CD1c-positive myeloid dendritic cell (primary cell): ENCODE results near the gene TRPV4.
A peak's percentile ranks its signal among the peaks of the same experiment; 100 is the strongest.

Experiments used
- DNase-seq: peaks from one replicate; pipeline ENCODE4 v3.0.0-alpha.2; 2016; ENCODE audit errors: extremely low spot score

The TRPV4 gene

DNA sequence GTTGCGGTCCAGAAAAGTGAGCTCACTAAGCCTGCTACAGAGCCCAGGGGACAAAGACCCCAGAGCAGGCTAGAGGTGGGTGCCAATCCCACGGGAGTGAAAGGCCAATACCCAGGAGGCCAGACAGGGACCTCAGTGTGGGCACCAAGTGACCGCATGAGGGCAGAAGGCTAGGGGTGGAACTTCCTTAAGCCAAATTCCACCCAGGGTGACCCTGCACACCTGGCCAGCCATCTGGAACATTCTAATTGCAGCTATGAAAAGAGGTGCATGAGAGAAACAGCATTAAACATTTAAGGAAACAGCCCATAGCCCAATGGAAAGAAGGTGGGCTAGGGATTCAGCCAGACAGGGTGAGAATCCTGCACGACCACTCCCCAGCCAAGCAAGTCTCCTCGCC is 27.8 kb upstream of the TRPV4 start:
- no peak for DNase-seq

DNA sequence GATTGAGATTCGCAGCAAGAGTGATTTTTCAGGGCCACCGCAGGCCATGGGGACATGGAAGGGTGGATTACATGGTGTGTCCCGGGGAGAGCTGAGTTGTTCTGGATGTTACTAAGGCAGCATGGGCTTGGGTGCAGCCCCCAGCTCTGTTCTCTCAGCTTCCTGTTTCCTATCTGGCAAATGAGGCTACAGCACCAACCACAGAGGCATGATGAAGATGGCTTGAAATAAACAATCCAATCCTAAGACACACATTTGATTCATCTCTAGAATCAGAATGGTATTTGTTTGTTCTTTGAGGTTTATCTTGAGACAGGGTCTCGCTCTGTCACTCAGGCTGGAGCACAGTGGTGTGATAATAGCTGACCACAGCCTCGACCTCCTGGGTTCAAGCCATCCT is 25.6 kb upstream of the TRPV4 start:
- no peak for DNase-seq

DNA sequence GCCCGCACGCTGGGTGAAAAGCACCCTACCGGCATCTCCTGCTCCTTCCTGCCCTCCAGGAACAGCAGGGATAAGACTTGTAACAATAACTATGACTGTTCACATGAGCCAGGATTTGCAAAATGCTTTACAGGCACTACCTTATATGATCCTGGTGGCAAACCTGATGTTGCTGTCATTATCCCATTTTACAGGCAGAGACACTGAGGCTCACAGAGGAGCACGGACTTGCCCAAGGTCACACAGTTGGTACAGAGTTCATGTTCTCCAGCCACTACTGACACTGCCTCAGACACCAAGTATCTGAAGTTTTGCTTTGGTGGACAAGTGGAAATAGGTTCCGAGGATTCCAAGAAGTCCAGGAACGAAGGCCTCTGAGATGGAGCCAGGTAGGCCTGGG is 24.5 kb upstream of the TRPV4 start:
- DNase-seq, result no peak

DNA sequence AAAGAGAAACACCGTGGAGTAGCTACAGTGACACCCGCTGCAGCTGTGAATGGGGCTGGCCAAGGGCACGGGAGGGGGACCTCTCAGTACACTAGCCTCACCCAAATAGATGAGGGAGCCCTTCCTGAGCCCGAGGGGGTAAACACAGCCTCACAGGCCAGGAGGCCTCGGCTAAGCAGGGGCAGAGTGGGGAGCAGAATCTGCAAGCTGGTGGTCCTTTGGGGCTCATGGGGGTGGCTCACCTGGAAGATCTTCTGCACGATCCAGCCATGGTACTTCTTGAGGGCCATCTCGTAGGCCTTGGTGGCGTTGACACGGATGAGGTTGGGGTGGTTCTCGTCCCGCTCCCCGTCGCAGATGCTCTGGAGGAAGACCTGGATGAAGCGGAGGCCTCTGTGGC is 22.2 kb upstream of the TRPV4 start:
- DNase-seq, result no peak

DNA sequence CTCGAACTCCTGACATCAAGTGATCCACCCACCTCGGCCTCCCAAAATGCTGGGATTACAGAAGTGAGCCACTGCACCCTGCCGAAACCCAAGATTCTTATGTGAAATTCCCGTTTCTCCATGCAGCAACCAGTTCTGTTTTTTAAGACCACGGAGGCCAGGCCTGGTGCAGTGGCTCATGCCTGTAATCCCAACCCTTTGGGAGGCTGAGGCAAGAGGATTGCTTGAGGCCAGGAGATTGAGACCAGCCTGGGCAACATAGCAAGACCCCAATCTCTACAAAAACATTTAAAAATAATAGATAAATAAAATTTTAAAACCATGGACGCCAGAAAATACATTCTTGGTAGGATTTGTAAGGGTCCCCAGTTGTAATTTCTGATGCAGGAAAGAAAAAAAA is 17.3 kb upstream of the TRPV4 start:
- DNase-seq, result peak; percentile 47

DNA sequence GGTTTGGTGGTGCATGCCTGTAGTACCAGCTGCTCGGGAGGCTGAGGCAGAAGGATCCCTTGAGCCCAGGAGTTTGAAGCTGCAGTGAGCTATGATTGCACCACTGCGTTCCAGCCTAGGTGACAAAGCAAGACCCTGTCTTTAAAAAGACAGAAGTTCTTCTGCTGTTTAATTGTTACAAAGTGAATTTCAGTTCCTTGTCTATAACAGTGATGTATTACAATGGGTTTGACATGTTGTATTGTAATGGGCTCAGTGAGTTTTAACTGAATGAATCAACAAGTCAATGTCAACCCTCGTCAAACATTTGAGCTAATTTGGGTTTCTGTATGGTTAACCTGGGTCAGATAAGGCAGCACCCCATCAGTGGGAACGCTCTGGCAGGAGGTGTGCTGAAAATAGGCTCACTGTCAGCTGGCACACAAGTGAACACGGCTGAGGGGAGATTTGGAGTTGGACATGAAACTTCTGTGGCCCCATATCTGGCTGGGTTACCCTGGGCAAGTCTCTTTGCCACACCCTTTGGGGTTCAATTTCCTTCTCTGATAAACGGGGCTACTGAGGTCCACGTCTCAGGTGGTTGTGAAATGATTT is 14.0 kb upstream of the TRPV4 start:
- peak; percentile 74 for DNase-seq

DNA sequence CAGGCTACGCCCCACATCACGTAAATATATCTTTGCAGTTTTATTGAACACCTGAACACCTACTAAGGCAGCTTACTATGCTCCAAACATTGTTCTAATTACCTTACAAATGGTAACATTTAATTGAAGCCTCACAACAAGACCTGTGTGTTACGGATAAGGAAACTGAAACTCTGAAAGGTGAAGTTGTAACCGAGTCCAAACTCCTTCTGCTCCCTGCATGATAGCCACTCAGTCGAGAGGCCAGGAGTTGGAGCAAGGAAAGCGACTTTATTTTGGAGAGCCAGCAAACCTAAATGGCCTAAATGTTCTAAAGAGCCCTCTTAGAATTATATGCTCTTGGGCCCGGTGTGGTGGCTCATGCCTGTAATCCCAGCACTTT is 12.6 kb upstream of the TRPV4 start:
- DNase-seq, result no peak

DNA sequence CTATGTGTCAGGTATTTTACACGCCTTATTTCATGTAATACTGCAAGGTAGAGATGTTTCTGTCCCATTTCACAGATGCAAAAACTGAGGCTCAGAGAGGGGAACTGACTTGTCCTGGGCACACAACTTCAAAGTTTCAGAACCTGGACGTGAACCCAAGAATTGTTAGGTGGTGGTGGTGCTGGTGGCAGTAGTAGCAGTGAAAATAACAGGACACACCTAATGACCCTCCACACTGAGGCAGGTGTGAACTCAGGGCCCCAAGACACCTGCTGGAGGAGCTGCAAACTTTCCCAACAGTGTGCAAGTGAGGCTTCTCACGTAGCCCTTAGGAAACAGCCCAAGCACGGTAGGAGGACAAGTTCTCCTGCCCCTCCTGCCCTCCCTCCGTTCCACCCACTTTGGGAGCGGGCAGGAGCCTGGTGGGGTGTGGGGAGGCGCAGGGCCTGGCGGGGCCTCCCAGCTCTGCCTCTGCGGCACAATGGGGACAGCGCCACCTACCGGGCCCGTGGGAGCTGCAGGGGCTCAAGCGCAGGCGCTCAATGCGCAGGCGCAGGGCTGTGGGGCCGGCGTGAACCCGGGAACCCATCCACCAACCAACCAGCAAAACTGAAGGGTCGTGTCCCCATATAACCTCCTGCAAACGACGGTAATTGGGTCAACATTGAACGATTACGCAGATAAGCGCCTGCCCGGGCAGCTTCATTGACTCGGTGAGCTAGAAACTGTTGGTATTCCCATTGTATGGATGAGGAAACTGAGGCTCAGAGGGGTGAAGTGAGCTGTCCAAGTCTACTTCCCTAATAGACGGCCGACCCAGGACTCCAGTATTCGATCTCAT is 12.0 kb upstream of the TRPV4 start:
- peak; percentile 92 for DNase-seq

DNA sequence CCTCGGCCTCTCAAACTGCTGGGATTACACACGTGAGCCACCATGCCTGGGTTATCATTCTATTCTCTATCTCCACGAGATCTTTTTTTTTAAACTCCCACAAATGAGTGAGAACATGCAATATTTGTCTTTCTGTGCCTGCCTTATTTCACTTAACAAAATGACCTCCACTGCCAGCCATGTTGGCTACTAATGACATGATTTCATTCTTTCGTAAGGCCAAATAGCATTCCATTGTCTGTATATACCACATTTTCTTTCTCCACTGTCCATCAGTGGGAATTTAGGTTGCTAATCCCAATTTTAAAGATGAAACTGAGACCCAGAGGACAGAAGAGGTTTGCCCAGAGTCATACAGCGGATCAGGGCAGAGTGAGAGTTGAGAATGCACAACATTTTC is 10.9 kb upstream of the TRPV4 start:
- DNase-seq, result no peak

DNA sequence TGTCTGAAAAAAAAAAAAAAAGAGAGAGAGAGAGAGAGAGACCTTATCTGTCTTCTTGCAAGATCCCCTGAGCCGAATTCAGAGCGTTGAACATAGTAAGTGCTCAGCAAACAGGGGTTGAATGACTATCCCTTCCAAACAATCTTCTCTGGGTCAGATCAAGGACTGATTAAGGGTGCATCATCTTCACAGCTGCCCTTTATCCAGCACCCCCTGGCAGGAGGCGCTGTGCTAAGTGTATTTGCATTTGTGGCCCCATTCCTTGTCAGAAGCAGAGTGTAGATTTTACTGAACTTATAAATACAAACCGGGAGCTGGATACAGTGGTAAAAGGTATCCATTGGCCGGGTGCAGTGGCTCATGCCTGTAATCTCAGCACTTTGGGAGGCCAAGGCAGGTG is 8.8 kb upstream of the TRPV4 start:
- DNase-seq, result no peak

DNA sequence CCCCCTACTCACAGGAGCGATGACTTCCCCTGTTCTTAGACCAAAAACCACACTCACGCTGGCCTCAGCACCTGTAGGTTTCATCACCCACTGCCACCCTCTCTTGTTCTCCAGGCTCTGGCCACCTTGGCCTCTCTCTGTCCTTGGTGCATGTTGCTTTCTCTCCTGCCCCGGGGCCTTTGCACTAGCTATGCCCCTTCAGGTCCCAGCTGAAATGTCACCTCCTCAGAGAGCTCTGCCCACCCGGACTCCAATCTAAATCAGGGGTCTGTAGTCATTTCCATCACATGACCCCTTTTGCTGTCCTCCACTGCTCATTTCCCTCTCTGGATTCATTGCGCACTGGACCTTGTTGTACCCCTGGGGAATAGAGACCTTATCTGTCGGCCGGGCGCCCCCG is 8.2 kb upstream of the TRPV4 start:
- no peak for DNase-seq

DNA sequence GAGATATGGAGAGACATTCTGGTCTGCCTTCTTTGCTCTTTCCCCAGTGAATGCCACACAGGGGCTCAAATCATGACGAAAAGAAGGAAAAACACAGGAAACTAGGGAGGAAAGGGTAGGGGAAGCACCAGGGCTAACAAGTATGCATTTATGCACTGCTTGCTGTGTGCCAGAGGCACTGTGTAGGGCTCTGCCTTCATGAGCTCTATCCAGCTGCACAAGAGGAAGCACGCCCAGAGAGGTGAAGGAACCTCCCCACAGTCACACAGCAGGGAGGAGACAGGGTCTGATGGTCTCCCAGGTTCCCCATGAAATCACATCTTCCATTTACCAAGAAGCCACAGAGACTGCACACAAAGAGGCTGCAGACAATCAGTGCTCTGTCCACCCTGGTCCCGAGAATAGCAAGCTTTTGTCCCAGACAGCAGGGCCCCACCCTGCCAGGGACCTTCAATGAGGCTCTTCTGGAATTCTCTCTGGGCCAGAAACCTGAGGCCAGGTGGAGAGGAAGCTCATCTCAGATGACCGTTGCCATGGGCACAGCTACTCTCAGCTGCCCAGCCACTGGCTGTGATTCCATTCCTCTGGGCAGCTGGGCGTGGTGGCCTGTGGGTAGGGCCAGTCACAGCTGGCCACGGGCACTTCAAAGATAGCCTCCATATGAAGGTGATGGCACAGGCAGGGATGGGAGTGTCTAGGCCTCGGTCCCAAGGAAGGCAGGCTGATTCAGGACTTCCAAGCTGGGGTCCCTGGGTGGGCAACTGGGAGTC is 7.3 kb upstream of the TRPV4 start:
- no peak for DNase-seq

DNA sequence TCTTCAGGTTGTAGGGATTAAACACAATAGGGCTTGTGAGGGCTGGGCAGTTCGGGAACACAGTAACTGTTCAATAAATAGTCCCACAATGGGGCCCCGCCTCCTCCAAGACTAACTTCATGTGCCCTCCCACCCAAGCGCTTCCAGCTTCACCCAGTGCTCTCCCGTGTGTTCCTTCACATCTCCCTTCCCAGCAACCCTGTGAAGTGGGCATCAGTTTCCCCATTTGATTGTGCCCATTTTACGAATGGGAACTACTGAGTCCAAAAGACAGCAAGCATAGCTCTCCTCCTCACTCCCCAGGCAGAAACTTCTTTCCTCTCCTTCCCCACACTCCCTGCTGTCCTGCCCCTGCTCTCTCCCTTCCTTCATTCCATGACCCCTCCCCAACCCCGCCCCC is 6.2 kb upstream of the TRPV4 start:
- no peak for DNase-seq

DNA sequence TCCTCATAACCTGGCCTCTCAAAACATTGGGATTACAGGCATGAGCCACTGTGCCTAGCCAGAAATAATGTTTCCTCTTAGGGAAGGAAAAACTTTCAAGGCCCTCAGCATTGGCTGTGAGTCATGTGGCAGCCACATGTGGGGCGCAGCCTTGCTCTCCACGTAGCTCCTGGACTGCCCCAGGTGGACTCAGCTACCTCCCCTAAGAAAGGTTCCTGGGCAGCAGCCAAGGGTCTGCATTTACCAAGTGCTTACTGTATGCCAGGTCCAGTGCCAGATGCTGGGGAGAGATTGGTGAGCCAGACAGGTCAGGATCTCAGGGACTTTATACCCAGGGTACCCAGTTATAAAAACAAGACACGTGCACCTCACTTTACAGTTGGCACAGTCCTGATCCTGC is 3.7 kb upstream of the TRPV4 start:
- no peak for DNase-seq

DNA sequence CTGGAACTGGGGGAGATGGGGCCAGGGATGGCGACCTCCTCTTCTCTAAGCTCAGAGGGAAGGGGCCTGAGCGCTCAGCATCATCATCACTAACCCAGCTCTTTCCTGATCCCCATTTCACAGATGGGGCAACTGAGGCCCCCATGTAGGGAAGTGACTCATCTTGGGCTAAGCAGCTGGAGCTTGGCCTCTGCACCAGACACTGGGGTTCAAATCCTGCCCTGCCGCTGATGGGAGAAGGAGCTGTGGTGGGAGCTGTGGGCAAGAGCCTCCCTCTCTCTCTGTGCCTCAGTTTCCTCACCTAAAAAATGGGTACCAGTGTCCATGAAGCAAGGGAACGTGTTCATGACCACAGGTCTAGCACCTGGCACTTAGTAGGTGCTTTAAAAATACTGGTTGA is 2.6 kb upstream of the TRPV4 start:
- DNase-seq, result no peak

DNA sequence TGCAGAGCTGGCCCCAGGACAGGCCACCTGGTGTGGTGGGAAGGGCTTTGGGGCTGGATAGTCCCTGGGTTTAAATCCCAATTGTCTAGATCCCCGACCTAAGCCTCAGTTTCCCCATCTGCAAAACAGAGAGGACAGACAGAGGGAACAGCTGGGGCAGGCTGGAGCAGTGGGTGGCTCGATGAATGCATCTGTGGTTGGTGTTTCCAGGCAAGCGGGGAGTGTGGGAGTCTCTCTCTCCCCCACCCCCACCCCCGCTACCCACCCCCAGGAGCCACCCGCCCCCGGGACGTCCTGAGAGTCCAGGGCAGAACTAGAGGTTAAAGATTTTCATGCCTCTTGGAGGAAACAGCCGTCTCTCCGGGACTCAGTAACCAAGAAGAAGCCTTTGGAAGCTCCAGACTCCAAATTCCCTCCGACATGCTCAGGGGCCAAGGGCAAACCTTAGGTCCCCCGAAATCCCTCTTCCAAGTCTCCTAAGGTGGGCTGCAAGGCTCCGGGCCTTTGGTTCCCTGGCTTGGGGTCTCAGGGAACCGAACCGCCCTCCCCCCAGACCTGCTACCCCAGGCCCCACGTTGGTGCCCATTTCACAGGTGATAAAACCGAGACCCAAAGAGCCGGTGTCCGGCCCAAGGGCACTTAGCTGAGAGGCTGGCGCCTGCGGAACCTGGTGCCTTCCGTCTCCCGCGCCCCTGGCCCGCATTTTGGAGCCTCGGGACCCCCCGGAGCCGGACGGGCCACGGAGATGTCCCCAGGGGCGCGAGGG is 474 bp downstream of the TRPV4 start:
- DNase-seq, result no peak

DNA sequence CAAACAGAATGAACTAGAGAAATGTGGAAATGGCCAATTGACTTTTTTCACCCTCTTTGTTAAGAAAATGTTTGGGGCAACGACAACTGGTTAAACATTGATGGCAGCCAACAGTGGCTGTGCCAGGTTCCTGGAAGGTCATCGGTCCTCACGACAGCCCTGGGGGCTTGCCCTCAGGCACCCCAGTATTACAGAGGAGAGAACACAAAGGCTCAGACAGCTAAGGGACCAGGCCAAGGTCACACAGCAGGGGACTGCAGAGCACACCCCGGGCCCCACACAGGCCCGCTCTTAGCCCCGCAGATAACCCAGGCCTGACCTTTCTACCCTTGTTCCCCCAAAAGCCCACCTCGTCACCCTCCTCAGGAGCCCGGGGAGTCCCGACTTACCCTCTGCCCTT is 1.3 kb downstream of the TRPV4 start:
- no peak for DNase-seq

DNA sequence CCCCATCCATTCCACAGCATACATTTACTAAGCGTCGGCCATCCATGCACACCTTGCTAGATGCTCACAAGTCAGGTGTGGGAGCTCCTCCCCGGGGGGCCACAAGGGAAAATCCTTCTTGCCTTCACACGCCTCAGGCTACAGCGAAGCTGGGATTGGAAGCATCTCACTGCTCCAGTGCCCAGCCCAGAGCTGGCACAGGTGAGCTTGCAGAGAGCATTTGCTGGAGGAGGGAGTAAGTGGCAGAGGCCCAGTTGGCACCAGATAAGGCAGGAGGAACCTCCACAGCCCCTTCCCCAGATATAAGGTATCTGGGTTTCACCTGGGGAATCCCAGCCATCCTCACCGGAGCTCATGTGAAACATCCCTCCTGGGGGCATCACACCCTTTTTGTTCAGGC is 1.8 kb downstream of the TRPV4 start:
- no peak for DNase-seq

DNA sequence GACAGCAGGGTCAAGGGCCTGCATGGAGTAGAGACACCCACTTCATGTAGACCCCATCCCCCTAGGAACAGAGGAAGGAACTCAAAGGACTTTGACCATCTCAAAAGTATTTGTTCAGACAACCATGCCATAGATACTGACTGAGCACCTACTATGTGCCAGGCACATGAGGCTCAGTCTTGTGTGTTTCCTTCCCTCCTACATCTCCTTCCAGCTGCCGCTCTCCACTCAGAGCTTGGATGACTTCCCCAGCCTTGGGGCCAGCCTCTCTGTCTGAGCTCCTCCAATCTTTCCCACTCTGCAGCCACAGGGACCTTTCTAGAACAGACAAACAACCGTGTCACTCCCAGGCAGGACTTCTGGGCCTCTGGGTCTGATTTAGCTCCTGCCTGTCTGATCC is 2.5 kb downstream of the TRPV4 start:
- DNase-seq, result no peak

DNA sequence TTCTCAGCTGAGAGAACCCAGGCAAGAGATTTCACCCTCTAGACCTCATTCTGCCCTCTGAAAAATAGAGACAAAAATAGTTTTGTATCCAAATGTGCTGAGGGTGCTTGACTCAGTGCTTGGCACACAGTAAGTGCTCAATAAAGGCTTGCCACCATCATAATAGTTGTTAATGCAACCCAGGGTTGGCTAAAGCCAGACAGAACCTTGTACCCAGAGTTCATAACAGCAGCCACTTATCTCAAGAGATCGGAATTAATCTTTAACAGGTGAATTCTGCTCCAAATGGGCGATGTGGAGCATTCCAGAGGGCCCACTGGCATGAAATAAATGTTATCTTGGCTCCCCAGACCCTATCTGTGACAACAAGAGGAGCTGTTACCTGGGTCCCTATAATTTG is 2.9 kb downstream of the TRPV4 start:
- DNase-seq, result no peak

DNA sequence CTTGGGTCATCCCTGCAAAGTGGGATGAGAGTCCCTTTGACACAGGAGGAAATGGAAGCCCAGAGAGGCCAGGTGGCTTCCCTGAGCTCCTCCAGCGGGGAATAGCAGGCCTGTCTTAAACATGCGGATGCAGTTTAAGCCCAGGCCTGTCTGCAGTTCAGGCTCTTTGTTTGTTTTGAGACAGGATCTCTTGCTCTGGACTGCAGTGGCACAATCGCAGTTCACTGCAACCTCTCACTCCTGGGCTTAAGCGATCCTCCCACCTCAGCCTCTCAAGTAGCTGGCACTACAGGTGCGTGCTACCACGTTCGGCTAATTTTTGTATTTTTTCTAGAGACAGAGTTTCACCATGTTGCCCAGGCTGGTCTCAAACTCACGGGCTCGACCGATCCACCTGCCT is 3.5 kb downstream of the TRPV4 start:
- DNase-seq, result no peak

DNA sequence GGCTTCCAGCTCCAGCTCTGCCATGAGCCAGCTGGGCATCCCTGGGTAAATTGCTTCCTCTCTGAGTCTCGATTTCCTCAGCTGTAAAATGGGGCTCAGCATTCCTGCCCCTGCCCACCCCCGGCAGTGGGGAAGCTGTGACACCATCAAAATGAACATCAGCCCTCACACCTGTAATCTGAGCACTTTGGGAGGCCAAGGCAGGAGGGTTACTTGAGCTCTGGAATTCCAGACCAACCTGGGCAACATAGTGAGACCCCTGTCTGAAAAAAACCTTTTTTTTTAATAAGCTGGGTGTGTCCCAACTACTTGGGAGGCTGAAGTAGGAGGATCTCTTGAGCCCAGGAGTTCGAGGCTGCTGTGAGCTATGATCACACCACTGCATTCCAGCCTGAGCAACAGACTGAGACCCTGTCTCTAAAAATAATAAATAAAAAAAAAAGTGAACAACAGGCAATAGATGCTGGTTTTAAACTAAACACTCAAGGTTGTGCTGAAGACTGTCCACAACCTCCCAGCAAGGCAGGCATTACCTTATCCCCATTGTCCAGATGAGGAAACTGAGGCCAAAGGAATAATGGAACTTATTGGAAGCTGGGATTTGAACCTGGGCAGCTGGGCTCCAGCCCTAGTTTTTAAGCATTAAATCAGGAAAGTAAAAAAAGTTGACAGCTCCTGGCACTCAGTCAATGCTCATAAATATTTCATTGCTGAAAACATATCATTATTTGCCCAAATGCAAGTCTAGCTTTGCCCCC is 4.3 kb downstream of the TRPV4 start:
- DNase-seq, result no peak
